K562 (cell line): ENCODE results near the gene NDUFAF2. TPM values are rescaled to one million over a fixed set of nuclear protein-coding genes. Genes with fewer than 3 reads are reported as not detected.

Experiments
- ATAC-seq: fragments of 200-7000 bp; cut with Tn5 transposase; 3 replicates; pipeline ENCODE4 v1.9.1; 2020; ENCODE audit warnings: moderate library complexity
- BruUV-seq: library from RNA; stranded (reverse); fragments of 400-500 nt; replicated peaks from 2 replicates; lab custom pipeline; 2021; lab: Mats Ljungman, UMichigan
- CTCF ChIA-PET: fragments of 300-600 bp; formaldehyde crosslinking; extraction: SDS; loops from one replicate; lab custom pipeline; 2021; ENCODE audit warnings: low intra/inter-chr PET ratio; lab: Yijun Ruan, JAX
- POLR2A ChIA-PET: fragments of 300-600, 350-650 bp; sonication (Branson Sonifier 250); formaldehyde crosslinking; extraction: SDS; loops from one replicate; lab custom pipeline; 2021; ENCODE audit warnings: antibody characterized with exemption, inconsistent platforms; lab: Yijun Ruan, JAX
- DNase-seq, 4 experiments: peaks; one replicate each; pipeline versions ENCODE4 v3.0.0 to v3.0.0-alpha.2; 2011 to 2018; ENCODE audit warnings: low spot score in 3 of 4, mixed read lengths in 3 of 4; ENCODE audit errors: extremely low read depth in 1 of 4
- FAIRE-seq: peaks from 2 replicates; lab custom pipeline; 2011; peaks lifted over from hg19 to GRCh38; lab: Jason Lieb, UNC
- H2AFZ ChIP-seq: 2 replicates; pipeline ENCODE4 v1.6.0; 2011; ENCODE audit warnings: low read depth, low read length, control low read depth, inconsistent platforms
- H3K27ac ChIP-seq: fragments of 200-600 bp; 3 replicates; pipeline ENCODE4 v1.8.0; 2011; ENCODE audit warnings: low read depth, mild to moderate bottlenecking, control low read depth, inconsistent platforms, low read length, moderate library complexity, mixed read lengths; ENCODE audit errors: extremely low read depth
- H3K27me3 ChIP-seq, 2 experiments: fragments of 300-600 bp in 1 of 2; 2 replicates in 1 of 2; 3 replicates in 1 of 2; pipeline versions ENCODE4 v1.6.0 to v1.8.0; 2011; ENCODE audit warnings: inconsistent platforms in 2 of 2, low read length in 2 of 2, mild to moderate bottlenecking in 1 of 2, mixed read lengths in 1 of 2, moderate library complexity in 1 of 2; ENCODE audit not compliant: control insufficient read depth in 2 of 2, insufficient read depth in 2 of 2
- H3K36me3 ChIP-seq: fragments of 300-600 bp; 3 replicates; pipeline ENCODE4 v1.8.0; 2011; ENCODE audit warnings: mild to moderate bottlenecking, low read length, inconsistent platforms; ENCODE audit not compliant: control insufficient read depth, insufficient read depth
- H3K4me1 ChIP-seq, 2 experiments: fragments of 200-600 bp in 1 of 2; replicated peaks in 1 of 2; 2 replicates in 1 of 2; 3 replicates in 1 of 2; pipeline versions ENCODE4 v1.5.1 to v1.8.0; 2011; ENCODE audit warnings: inconsistent platforms in 2 of 2, low read length in 2 of 2, mild to moderate bottlenecking in 1 of 2, mixed read lengths in 1 of 2, moderate library complexity in 1 of 2; ENCODE audit not compliant: control insufficient read depth in 2 of 2, insufficient read depth in 2 of 2
- H3K4me2 ChIP-seq: 2 replicates; pipeline ENCODE4 v1.6.1; 2011; ENCODE audit warnings: low read length, control low read depth, inconsistent platforms, mixed read lengths; ENCODE audit not compliant: insufficient read depth
- H3K4me3 ChIP-seq: fragments of 200-600 bp; sonication (generic), shearing (Covaris generic); 2 replicates; pipeline ENCODE4 v1.5.1; 2016; ENCODE audit warnings: control low read depth, inconsistent platforms
- H3K79me2 ChIP-seq: fragments of 200-600 bp; 3 replicates; pipeline ENCODE4 v1.8.0; 2011; ENCODE audit warnings: low read length, inconsistent platforms; ENCODE audit not compliant: control insufficient read depth, insufficient read depth
- H3K9ac ChIP-seq, 2 experiments: 2 replicates each; pipeline versions ENCODE4 v1.6.0 to v1.6.1; 2011; ENCODE audit warnings: low read depth in 2 of 2, low read length in 2 of 2, control low read depth in 1 of 2, inconsistent platforms in 1 of 2, mild to moderate bottlenecking in 1 of 2, mixed read lengths in 1 of 2; ENCODE audit not compliant: insufficient read depth in 1 of 2
- H3K9me1 ChIP-seq: one replicate; pipeline ENCODE4 v1.6.0; 2011; ENCODE audit warnings: inconsistent platforms, mild to moderate bottlenecking, low read length, moderate library complexity; ENCODE audit not compliant: control insufficient read depth, insufficient read depth
- H3K9me3 ChIP-seq: replicated peaks from 2 replicates; pipeline ENCODE4 v1.5.1; 2011; ENCODE audit warnings: low read depth, low read length, inconsistent platforms; ENCODE audit not compliant: control insufficient read depth, insufficient read depth
- H4K20me1 ChIP-seq: replicated peaks from 2 replicates; pipeline ENCODE4 v1.6.1; 2011; ENCODE audit warnings: low read length, inconsistent platforms, mixed read lengths; ENCODE audit not compliant: control insufficient read depth, insufficient read depth
- ARNT ChIP-seq, 2 experiments: fragments of 450-650 bp; IDR thresholded peaks; 2 replicates each; pipeline ENCODE4 v1.6.1; 2016; ENCODE audit warnings: mild to moderate bottlenecking in 1 of 2
- FOS ChIP-seq: IDR thresholded peaks from 3 replicates; pipeline ENCODE4 v1.6.1; 2011; ENCODE audit not compliant: insufficient read length; ENCODE audit errors: extremely low read depth
- MEF2D ChIP-seq: conservative IDR thresholded peaks from 2 replicates; pipeline ENCODE4 v1.6.1; 2016; ENCODE audit warnings: low read depth, missing genetic modification characterization, missing compliant biosample characterization
- SLC30A9 ChIP-seq: fragments of 250-450 bp; sonication (Bioruptor Pico); IDR thresholded peaks from 2 replicates; pipeline ENCODE4 v1.8.0; 2022; ENCODE audit warnings: mild to moderate bottlenecking, moderate library complexity
- SMARCE1 ChIP-seq: fragments of 450-650 bp; IDR thresholded peaks from 2 replicates; pipeline ENCODE4 v1.7.1; 2016; ENCODE audit warnings: mild to moderate bottlenecking
- ZBED1 ChIP-seq: IDR thresholded peaks from 2 replicates; pipeline ENCODE4 v1.6.1; 2014
- ZNF184 ChIP-seq: sonication (generic); formaldehyde crosslinking; IDR thresholded peaks from 2 replicates; pipeline ENCODE4 v1.5.0; 2020; ENCODE audit warnings: missing genetic modification reagents
- ZNF263 ChIP-seq: sonication (generic); formaldehyde crosslinking; IDR thresholded peaks from 2 replicates; pipeline ENCODE4 v1.8.0; 2022; ENCODE audit warnings: mild to moderate bottlenecking, missing genetic modification reagents, borderline replicate concordance
- ZNF354B ChIP-seq: fragments of 250-450 bp; sonication (Bioruptor Pico); IDR thresholded peaks from 2 replicates; pipeline ENCODE4 v1.4.0; 2020
- ZNF696 ChIP-seq: fragments of 250-450 bp; sonication (Bioruptor Pico); conservative IDR thresholded peaks from 2 replicates; pipeline ENCODE4 v1.4.0; 2020; ENCODE audit warnings: mild to moderate bottlenecking, moderate library complexity
- ZNF77 ChIP-seq: fragments of 250-450 bp; sonication (Bioruptor Pico); IDR thresholded peaks from 2 replicates; pipeline ENCODE4 v1.5.0; 2020
- WGBS: fragments of 100-300 bp; shearing (Covaris generic); methylation state at CpG from one replicate; pipeline ENCODE4 v1.1.6; 2016; ENCODE audit warnings: low coverage, mixed read lengths; ENCODE audit not compliant: insufficient coverage; ENCODE audit errors: missing lambda C conversion rate; 5-methylcytosine and 5-hydroxymethylcytosine counted together
- in situ Hi-C: fragments of 300-500 bp; cut with MboI; formaldehyde crosslinking; loops from 4 replicates; pipeline ENCODE4 v1.15.0; 2018; ENCODE audit warnings: inconsistent platforms, mixed read lengths
- intact Hi-C: fragments of 100-400 bp; cut with micrococcal nuclease; formaldehyde crosslinking; loops from 2 replicates; pipeline ENCODE4 v1.14.2; 2022
- polyA plus RNA-seq, 8 experiments: library from polyadenylated mRNA; depleted of rRNA in 4 of 8; stranded (reverse) in 5 of 8; unstranded in 3 of 8; fragments of >200 nt; fragmentation: Nextera tagmentation in 2 of 8; fragmentation: Illumina TruSeq in 1 of 8; extraction: Ambion mirVana in 2 of 8; extraction: Trizol in 1 of 8; gene quantifications; 2 replicates each; pipeline versions ENCODE4 v1.2.1 to v1.2.3, GENCODE V29; 2011 to 2014; ENCODE audit warnings: inconsistent platforms in 1 of 8, missing spikeins in 1 of 8
- total RNA-seq, 7 experiments: library from RNA; depleted of rRNA in 6 of 7; stranded (reverse); fragments of >200 nt in 6 of 7; fragmentation: Illumina TruSeq in 2 of 7; extraction: Trizol in 2 of 7; gene quantifications; 2 replicates each; pipeline versions ENCODE4 v1.2.1 to v1.2.3, GENCODE V29; 2011 to 2021; ENCODE audit warnings: low replicate concordance in 1 of 7
- TF ChIP-seq, protein P1 (sequence below): fragments of 250-450 bp; sonication (Bioruptor Pico); IDR thresholded peaks from 2 replicates; pipeline ENCODE4 v1.5.0; 2021; ENCODE audit warnings: mild to moderate bottlenecking, moderate library complexity
- TF ChIP-seq, protein P2 (sequence below): fragments of 200-800 bp; sonication (Bioruptor generic); IDR thresholded peaks from 2 replicates; pipeline ENCODE4 v1.6.1; 2017; ENCODE audit warnings: missing genetic modification characterization, missing compliant biosample characterization
- TF ChIP-seq, protein P3 (sequence below): fragments of 450-650 bp; IDR thresholded peaks from 2 replicates; pipeline ENCODE4 v1.7.0; 2016; ENCODE audit warnings: borderline replicate concordance

NDUFAF2 gene
- total and polyA plus RNA-seq, 9 of the 15 experiments (the other 6 are each of a cell fraction or from before 2014, with no cell fraction given): 56.0 to 155 (median 95.9) TPM

- H3K9ac ChIP-seq: no peak overlapping the region
- TF ChIP-seq, protein P1, sequence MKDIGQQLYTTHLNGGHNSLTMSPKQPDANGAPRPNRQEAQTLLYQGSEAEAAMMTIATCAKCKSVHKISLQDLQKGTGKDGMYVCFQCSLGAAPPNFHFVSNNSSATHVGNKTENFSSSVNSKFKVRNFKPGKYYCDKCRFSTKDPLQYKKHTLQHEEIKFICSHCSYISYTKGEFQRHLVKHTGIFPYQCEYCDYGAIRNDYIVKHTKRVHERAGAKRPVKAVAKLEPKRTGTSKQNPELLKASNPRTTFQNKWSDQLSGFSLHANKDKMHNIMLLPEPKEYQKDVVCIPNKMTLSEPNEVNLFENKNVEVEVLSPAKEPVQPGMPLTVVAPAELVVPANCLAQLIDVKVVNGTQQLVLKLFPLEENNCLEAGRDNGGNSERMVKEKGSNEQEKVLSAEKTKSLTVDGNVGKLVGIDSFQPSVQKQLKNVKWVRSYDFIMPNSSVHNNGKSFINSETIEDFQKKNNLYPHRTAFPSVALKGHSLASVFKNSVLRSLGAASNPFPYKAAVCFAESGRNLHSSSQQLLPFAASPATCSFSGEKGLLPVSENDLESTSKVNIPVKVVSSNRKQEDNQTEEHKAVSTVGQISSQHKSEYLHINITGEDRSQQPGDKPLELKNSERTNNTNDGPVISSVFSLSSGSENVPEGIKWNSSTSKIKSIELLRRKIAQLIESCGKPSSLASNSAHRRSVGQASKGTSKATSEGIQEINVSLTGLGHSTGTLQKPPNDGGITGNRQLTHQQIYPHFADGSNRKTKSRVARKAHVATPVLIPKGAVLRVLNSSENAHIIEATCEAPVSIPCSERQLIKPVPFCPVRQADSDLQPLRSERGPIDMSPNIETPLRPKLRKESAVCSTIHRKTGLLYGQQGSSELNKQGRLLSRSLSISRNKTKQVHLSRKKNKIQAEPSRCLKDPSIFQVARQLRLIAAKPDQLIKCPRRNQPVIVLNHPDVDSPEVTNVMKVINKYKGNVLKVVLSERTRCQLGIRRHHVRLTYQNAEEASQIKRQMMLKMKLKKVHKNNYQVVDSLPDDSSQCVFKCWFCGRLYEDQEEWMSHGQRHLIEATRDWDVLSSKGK (CRISPR knock-in tag): no peak
- TF ChIP-seq, protein P2, sequence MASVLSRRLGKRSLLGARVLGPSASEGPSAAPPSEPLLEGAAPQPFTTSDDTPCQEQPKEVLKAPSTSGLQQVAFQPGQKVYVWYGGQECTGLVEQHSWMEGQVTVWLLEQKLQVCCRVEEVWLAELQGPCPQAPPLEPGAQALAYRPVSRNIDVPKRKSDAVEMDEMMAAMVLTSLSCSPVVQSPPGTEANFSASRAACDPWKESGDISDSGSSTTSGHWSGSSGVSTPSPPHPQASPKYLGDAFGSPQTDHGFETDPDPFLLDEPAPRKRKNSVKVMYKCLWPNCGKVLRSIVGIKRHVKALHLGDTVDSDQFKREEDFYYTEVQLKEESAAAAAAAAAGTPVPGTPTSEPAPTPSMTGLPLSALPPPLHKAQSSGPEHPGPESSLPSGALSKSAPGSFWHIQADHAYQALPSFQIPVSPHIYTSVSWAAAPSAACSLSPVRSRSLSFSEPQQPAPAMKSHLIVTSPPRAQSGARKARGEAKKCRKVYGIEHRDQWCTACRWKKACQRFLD (CRISPR knock-in tag): no peak
- TF ChIP-seq SLC30A9: no peak
- TF ChIP-seq ZNF263: no peak
- TF ChIP-seq ZBED1: no peak
- no peak for TF ChIP-seq FOS
- TF ChIP-seq MEF2D (tag): no peak
- TF ChIP-seq, protein P3, sequence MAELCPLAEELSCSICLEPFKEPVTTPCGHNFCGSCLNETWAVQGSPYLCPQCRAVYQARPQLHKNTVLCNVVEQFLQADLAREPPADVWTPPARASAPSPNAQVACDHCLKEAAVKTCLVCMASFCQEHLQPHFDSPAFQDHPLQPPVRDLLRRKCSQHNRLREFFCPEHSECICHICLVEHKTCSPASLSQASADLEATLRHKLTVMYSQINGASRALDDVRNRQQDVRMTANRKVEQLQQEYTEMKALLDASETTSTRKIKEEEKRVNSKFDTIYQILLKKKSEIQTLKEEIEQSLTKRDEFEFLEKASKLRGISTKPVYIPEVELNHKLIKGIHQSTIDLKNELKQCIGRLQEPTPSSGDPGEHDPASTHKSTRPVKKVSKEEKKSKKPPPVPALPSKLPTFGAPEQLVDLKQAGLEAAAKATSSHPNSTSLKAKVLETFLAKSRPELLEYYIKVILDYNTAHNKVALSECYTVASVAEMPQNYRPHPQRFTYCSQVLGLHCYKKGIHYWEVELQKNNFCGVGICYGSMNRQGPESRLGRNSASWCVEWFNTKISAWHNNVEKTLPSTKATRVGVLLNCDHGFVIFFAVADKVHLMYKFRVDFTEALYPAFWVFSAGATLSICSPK: no peak
- no peak for TF ChIP-seq SMARCE1
- no peak for TF ChIP-seq ZNF77 (CRISPR knock-in tag)
- TF ChIP-seq ARNT (IDR thresholded peaks at IDR 0.05): no peak
- TF ChIP-seq ZNF696 (CRISPR knock-in tag): no peak
- TF ChIP-seq ZNF354B: no peak
- no peak for TF ChIP-seq ZNF184 (CRISPR knock-in tag)
These were observed 131.6 kb downstream of the NDUFAF2 start for GRCh38 chr5:61076626-61077025.

More at GRCh38 chr5:61076626-61077025, 131.6 kb downstream of the NDUFAF2 start:
- intact Hi-C loops: no loop called here
- H3K4me2 ChIP-seq: no peak overlapping the region
- ChIA-PET POLR2A (no interaction called here), CTCF (no interaction called here)
- no peaks in the 10 kb centered on the region; the same call in 1 of the 2 replicates for H3K9me3 ChIP-seq
- no peaks in the 10 kb centered on the region for H3K79me2 ChIP-seq
- BruUV-seq: no TSS peak
- no peaks in the 10 kb centered on the region for H3K4me1 ChIP-seq
- ATAC-seq (no peak), FAIRE-seq (no peak), DNase-seq (no peak)
- WGBS: 82% methylated on average over 1 of the region's 1 CpG
- no peaks in the 10 kb centered on the region for H4K20me1 ChIP-seq
- no peak overlapping the region for H3K4me3 ChIP-seq
- no peaks in the 10 kb centered on the region for H3K27me3 ChIP-seq
- in situ Hi-C loops: no loop called here
- no peak overlapping the region for H3K27ac ChIP-seq
- peaks cover 8% of the 10 kb centered on the region; the same call in 2 of the 3 replicates for H3K36me3 ChIP-seq
- no peak overlapping the region for H2AFZ ChIP-seq
- H3K9me1 ChIP-seq: no peaks in the 10 kb centered on the region
